ENCODE measurements around the gene LYST.
"Not testable (repeated sequence)": the region's sequence is repeated elsewhere in the genome, so short reads cannot be mapped to it uniquely, and the experiment has no call there.

LYST gene

DNA sequence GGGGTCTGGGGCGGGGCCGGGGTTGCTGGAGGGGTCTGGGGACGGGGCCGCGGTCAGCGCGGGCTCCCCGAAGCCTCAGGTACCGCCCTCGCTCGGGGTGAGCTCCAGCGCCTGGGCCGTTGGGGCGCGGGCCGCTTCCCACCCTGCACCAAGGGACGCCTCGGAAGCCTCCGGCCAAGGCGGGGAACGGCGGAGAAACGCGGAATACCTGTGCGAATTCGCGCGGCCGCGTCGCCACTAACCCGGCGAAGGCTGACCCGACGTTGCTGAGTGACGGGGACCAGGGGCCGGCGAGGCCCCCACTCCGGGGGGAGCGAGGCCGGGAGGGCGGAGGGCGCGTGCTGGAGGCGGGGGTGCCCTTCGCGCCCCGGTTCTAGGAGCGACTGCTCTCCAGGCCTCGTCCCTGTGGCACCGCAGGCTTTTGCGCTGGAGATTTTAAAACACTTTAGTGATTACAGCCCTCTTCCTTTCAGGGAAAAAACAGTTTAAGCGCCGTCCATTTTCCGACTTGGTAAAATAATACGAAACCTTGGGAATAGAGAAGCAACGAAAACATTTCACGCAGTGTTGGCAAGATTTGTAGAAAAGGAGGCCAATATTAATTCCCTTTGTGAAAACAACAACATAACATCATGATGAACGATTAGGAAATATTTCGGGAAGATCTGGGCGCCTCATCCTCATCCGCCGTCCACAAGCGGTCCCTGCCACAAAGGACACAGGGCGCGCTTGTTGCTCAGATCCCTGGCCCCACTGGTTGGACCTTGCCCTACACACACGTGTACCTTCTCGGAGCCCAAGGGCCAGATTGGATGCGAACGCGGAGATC, 216.2 kb downstream of the LYST start:
- no peak for TF ChIP-seq HDGF (IDR thresholded peaks at IDR 0.05; ENCODE audit: borderline replicate concordance)
- TF ChIP-seq L3MBTL2 (conservative IDR thresholded peaks at IDR 0.05), result no peak
- no peak for TF ChIP-seq ELF4 (IDR thresholded peaks at IDR 0.05)
- TF ChIP-seq SUZ12 (IDR thresholded peaks at IDR 0.05), result no peak
- ChIA-PET CTCF (no interaction called here), POLR2A (no interaction called here)
- DNase-seq (ENCODE audit: extremely low spot score), result no peak

DNA sequence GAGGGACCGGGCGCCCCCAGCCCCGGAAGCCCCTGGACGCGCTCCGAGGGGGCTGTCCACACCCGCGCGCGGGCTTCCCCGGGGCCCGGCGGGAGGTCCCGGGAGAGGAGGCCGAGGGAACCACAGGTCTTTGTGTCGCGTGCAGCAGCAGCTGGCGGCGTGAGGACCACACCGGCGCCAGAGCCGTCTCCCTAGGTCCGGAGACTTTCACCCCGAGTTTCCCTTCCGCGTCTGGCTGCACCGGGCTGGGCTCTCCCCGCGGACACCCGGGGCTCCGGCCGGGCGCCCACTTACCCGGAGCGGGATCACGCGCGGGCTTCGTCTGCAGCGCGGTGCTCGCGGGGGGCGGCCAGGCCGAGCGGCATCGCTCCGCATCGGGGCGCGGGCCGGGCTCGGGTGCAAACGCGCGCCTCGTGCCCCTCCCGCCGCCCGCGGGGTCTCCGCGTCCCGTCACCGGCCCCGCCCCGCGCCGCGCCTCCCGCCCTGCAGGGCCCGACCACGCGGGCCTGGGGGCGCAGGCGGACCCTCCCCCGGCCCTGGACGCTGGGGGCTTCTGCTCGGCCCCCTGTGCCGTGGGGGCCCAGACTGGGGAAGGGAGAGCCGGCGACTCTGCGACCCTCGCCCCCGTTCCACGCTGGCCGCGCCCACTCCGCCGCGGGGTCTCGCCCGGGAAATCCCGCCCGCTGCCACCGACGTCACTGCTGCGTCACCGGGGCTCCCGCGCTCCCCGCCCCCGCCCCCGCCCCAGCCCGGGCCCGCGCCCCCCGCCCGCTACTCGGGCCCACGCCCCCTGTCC, 217.1 kb downstream of the LYST start, which contains the start of gene GNG4:
Gene GNG4, minus strand, starts transcription at position 417 of the 796 bp plus-strand sequence. CDS start 65,946 bp downstream, outside the sequence.
- ChIA-PET CTCF (no interaction called here), POLR2A (no interaction called here)
- TF ChIP-seq FOXM1 (IDR thresholded peaks at IDR 0.05; ENCODE audit: borderline replicate concordance) (peak; percentile 53), L3MBTL2 (conservative IDR thresholded peaks at IDR 0.05) (peak; percentile 89), ARNT (IDR thresholded peaks at IDR 0.05) (no peak)
- DNase-seq (ENCODE audit: extremely low spot score), result peak; percentile 68

DNA sequence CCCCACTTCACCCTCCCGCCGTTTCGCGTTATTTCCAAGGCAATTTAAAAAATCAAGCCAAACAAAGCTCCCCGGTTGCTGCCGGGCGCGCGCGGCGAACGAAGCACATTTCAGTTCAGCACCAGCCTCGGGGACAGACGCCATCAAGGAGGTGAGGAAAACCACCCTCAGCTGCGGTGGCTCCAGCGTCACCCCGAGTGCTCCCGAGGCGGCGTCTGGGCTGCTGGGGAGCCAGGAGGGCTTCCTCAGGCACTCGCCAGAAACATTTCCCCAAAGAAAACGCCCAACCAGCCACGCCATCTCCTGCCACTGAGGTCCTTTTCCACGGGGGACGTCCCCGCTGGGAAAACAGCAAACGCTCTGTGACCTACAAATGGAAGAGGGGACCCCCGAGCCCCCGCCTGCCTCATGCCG, 217.7 kb downstream of the LYST start:
- TF ChIP-seq ELF4 (IDR thresholded peaks at IDR 0.05), result no peak
- no peak for TF ChIP-seq LEF1 (IDR thresholded peaks at IDR 0.05; ENCODE audit: borderline replicate concordance)
- TF ChIP-seq L3MBTL2 (conservative IDR thresholded peaks at IDR 0.05), result no peak
- TF ChIP-seq CTBP1 (IDR thresholded peaks at IDR 0.05; ENCODE audit: borderline replicate concordance), result no peak
- no peak; the same call in 1 of the 2 replicates for TF ChIP-seq TARDBP (IDR thresholded peaks at IDR 0.05)
- no peak for TF ChIP-seq FOXA1 (IDR thresholded peaks at IDR 0.05)
- TF ChIP-seq HDGF (IDR thresholded peaks at IDR 0.05; ENCODE audit: borderline replicate concordance), result no peak
- no peak for TF ChIP-seq NFRKB (IDR thresholded peaks at IDR 0.05)
- no peak for TF ChIP-seq ZNF384 (IDR thresholded peaks at IDR 0.05)
- TF ChIP-seq BHLHE40 (IDR thresholded peaks at IDR 0.05; ENCODE audit: borderline replicate concordance), result no peak
- POLR2A ChIA-PET, result no interaction called here
- DNase-seq (ENCODE audit: extremely low spot score), result peak; percentile 78
- CTCF ChIA-PET, result no interaction called here

DNA sequence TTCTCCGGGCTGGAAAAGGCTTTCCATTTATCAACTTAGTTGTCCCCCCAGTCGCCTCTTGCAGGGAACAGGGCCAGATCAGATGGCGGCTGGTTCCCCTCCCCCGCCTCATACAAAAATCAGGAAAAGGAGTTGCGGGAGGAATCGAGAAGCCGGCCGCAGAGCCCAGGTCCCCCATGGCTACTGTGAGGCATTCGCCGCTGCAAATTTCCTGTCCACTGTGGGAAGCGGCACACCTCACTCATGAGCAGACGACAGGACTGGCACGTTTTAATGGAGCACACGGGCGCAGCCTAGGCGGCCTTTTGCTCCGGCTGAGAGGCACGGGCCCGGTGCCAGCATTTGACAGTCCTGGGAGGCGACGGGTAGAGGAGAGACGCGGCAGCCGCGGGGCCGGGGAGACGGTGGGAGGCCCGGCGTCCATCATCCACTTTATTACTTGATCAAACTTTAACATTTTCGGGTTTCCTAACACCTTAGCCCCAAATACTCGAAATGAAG, 218.2 kb downstream of the LYST start:
- peak; percentile 52 for DNase-seq (ENCODE audit: extremely low spot score)
- no peak for TF ChIP-seq SP1 (IDR thresholded peaks at IDR 0.05)
- peak; percentile 27; the same call in 1 of the 2 replicates for TF ChIP-seq L3MBTL2 (conservative IDR thresholded peaks at IDR 0.05)
- TF ChIP-seq, protein P1, sequence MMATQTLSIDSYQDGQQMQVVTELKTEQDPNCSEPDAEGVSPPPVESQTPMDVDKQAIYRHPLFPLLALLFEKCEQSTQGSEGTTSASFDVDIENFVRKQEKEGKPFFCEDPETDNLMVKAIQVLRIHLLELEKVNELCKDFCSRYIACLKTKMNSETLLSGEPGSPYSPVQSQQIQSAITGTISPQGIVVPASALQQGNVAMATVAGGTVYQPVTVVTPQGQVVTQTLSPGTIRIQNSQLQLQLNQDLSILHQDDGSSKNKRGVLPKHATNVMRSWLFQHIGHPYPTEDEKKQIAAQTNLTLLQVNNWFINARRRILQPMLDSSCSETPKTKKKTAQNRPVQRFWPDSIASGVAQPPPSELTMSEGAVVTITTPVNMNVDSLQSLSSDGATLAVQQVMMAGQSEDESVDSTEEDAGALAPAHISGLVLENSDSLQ (IDR thresholded peaks at IDR 0.05), result peak; percentile 78; the same call in 1 of the 2 replicates
- POLR2A ChIA-PET, result no interaction called here
- CTCF ChIA-PET, result interaction anchor here (0.7 kb wide), 1 partner anchor 1276 kb away, joined by 4 read pairs; no protein-coding TSS in a partner anchor

DNA sequence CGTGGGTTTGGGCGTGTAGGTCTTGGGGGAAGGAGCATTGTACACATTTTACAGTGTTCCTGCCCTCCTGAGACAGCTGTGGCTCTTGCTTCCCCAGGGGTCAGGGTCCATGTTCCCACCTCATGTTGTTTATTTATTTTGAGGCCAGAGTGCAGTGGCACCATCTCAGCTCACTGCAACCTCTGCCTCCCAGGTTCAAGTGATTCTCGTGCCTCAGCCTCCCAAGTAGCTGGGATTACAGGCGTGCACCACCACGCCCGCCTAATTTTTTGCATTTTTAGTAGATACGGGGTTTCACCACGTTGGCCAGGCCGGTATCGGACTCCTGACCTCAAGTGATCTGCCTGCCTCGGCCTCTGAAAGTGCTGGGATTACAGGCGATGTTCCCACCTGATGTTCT, 219.2 kb downstream of the LYST start:
- CTCF ChIA-PET; DNase-seq (ENCODE audit: extremely low spot score); POLR2A ChIA-PET: not testable (repeated sequence)

DNA sequence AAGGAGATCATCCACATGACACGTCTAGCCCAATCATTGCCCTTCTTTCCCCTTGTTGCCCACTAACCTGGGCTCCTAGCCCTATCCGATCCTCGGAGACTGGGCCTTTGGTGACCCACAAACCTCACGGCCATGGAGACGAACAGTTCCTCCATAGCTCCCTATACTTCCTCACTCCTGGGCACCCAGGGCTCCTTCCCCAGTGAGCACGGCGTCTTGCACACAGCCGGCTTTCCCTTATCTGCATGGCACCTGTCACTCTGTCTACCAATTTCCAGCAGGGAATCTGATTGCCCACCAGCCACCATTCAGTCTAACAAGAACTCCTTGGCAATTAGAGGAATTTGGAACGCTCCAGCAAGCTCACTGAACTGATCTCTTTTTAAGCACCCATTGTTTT, 220.2 kb downstream of the LYST start:
- no peak for TF ChIP-seq LEF1 (IDR thresholded peaks at IDR 0.05; ENCODE audit: borderline replicate concordance)
- no peak for TF ChIP-seq FOXM1 (IDR thresholded peaks at IDR 0.05; ENCODE audit: borderline replicate concordance)
- TF ChIP-seq SUZ12 (IDR thresholded peaks at IDR 0.05), result no peak
- no peak for TF ChIP-seq L3MBTL2 (conservative IDR thresholded peaks at IDR 0.05)
- no peak for TF ChIP-seq TARDBP (IDR thresholded peaks at IDR 0.05)
- no peak for TF ChIP-seq FOXA1 (IDR thresholded peaks at IDR 0.05)
- no peak for TF ChIP-seq NFRKB (IDR thresholded peaks at IDR 0.05)
- TF ChIP-seq HDGF (IDR thresholded peaks at IDR 0.05; ENCODE audit: borderline replicate concordance), result no peak
- DNase-seq (ENCODE audit: extremely low spot score), result no peak
- CTCF ChIA-PET, result no interaction called here
- POLR2A ChIA-PET, result no interaction called here

DNA sequence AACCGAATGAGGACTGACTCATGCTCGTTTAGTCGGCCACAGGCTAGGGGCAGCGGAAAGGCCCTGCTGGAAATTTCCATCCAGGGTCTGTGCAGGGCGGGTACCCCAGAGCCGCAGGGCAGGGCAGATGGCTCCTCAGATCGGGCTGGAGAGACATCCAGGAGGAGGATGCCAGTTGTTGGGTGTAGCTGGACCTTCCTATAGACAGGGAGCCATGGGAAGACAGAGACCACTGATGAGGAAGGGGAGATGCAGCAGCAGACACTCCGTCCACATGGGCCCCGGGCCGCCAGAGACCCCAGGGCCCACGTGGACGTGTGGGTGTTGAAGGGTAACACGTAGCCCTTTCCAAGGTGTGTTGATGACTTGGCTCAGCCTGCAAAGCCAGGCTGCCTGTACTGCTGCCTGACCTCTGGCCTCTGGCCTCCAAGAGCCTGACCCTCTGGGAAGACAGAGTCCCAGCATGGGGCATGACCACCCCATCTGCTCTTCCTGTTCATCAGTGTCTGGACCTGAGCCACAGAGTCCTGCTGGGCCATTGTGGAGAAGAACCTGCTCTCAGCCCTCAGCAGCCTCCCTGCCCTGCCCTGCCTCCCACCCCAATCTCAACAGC, 221.9 kb downstream of the LYST start:
- ChIA-PET CTCF (no interaction called here), POLR2A (no interaction called here)
- TF ChIP-seq SP1 (IDR thresholded peaks at IDR 0.05) (no peak), FOXK2 (IDR thresholded peaks at IDR 0.05) (no peak), NFRKB (IDR thresholded peaks at IDR 0.05) (no peak), ELF4 (IDR thresholded peaks at IDR 0.05) (no peak), HDGF (IDR thresholded peaks at IDR 0.05; ENCODE audit: borderline replicate concordance) (no peak)
- TF ChIP-seq, protein P1 (IDR thresholded peaks at IDR 0.05), result no peak
- no peak for DNase-seq (ENCODE audit: extremely low spot score)
